Effector CD4-positive, alpha-beta T cell (primary cell): ENCODE measurements around the gene HOXB8.

Experiments used
- DNase-seq: peaks from one replicate; pipeline ENCODE4 v3.0.0-alpha.2; 2020

HOXB8 gene

DNA sequence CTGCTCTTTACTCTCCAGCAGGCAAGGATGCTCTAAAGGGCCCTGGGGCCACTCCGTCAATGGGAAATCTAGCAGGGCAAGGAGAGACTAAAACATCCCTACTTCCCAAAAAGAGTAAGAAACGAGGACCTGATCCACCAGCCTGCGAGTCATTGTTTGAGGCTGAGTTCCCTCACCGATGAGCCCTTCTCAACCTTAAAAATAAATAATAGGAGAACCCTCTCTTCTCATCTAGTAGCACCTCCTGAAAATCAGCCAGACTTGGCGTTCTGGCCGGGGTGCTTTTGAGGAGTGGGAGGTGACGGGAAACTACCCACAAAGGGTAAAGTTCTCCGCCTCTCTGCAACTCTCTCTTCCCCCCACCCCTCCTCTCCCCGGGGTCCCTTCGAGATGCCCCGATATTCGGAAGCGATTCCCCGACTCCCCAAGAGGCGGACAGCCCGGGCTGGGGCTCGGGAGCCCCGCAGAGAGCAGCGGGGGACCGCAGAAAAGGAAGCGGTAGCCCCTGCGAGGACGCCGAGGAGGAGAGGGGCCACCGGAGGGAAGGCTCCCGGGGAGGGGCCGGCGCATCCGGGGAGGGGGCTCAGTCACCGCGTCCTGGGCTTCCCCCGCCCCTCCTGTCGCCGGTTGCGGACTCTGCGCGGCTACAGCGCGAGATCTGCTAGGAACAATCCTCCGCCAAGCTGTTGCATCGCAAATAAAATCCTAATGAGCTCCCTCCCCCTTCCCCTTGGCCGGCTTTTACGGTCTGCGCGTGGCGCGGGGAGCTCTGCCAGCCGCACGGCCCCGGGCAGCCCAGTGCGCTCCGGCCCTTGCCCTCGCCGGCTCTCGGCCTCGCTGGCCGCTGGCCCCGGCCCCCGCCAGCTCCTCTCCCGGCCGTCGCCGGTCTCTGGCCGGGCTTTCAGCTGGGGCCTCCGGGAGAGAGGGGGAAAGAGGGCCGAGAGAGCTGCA, 9.7 kb upstream of the HOXB8 start:
- no peak for DNase-seq

DNA sequence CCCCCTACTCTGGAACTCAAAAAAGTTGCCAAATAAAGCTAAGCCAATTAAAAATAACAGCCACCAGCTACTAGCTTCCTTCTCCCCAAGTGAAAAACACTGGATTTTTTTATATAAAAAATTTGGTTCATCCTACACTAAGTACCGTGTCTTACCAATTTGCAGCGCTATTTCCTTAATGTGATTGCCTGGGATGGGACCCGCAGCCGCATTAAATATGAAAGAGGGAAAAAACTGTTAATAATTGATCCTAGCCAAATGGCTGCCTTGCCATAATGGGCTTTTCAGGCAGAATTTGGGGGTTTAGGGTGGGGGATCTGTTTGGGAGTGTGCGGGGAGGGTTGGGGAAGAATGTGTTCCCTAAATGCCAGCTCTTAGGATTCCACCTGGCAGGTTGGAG, 9.0 kb upstream of the HOXB8 start:
- no peak for DNase-seq

DNA sequence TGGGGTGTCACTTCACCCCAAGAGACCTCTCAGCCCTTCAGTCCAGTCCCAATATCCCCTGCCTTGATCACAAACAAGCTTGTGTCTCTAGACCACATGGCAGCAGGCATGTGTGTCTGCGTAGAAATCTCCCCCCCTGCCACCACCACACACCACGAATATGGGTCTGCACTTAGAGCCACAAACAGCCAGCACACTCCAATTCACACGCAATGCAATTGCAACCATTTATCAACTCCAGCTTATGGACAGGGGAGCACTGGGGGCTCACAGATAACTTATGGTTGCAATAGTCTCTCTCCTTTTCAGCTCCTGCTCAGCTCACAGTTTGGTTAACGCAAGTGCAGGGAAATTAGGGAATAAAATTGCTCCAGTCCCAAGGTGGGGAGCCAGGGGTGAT, 8.5 kb upstream of the HOXB8 start:
- no peak for DNase-seq

DNA sequence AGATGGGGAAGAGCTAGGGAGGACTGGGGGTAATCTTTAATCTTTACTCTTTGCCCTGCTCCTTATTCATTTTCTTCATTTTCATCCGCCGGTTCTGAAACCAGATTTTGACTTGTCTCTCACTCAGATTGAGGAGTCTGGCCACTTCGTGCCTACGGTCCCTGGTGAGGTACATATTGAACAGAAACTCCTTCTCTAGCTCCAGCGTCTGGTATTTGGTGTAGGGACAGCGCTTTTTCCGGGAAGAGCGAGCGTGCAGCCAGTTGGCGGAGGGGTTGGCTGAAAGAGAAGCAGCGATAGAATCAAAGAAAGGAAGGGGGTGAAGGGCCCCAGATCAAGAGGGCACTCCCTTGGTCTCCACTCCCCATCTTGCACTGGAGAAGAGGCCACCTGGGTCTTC, 7.8 kb upstream of the HOXB8 start:
- no peak for DNase-seq

DNA sequence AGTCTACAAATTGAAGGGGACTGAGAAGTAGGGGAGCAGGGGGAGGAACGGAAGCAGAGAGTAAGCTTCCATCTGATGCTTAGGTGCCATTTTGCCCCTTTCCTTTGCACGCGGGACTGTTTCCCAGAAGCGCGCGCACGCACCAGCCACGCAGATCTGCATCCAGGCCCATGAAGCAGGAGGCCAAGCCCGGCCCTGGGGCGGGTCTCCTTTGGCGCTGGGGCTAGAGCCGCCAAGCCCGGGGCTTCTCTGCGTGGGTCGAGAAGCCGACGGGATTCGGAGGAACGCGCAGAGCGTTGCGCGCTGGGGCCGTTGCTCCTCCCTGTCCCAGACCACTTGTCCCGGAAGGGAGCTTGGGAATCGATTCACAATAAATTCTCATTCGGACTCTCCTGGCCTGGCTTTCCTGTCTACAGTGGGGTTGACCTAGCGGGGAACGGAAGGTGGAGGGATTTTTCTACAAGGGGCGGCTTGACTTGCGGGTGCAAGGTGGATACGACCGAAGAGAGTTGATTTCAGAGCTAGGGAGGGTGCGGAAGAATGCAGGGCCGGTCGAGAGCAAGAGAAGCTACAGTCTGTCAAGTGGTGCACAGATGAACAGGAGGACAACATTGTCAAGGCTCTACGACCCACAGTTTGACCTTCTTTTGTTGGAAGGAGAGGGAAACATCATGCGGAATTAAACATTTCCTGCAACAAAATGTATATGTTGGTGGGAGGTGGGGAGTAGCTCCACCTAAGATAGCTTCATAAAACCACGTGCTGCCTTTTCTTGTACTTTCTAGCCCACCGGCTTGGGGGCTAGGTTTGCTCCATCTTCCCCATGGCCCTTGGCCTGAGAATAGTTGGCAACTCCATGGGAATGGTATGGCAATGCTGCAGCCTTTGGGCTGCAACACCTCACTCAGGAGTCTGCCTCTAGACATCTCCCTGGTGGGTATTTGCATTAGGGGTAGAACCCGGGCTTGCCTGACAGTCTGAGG, 6.6 kb upstream of the HOXB8 start:
- DNase-seq = no peak

DNA sequence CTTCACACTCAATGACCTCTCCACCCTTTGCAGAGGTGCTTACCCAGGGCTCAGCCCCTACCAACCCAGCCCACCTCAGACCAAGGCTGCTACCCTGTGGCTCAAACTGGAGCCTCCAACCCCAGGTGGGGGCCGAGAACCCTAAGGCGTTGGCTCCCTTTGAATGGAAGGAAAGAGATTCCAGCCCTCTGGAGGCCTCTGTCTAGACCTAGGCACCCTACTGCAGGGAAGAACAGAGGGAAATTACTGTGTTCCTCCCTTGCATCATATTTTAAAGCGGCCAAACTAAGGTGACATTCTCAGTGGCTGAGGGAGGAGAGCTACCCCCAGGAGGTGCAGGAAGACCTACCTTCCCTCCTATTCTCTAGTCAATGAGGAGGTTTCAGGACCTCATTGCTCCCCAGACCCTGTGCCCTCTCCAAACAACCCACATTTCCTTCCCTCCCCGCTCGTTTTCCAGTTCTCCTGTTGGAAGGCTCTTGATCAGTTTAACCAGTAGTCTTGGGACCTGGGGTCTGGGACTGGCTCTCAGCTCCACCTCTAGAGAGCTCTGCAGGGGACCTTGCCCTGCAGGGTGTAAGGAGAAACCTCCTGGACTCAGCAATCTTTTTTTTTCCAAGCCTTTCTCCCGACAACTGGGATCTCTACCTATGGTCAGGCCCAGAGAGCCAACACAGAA, 5.5 kb upstream of the HOXB8 start:
- DNase-seq = no peak

DNA sequence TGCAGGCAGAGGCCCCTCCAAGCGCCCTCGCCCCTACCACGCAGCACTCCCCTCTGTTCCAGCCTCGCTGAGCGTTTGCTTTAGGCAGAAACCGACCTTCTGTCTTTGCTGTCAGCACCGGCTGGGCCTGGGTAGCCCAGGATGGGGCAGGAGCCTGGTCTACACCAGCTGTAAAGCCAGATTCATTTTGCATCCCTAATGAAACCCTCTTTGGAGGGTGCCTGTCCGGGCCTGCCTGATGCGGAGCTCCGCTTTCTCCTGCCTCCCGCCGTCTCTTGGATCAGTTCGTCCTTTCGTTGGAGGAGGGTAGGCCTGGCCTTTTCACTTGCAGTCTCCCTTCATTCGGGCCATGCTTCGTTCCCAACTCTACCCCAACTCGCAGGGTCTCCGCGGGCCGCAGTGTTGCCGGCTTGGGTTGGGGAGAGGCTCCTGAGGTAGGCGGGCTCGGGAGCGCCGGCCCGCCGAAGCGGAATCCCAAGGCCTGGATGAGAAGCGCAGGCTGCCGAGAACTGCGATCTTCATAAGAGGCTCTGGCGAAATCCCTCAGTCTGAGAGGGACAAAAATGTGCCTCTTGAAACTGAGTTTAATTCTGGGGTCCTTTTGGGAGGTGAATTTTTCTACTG, 4.8 kb upstream of the HOXB8 start:
- no peak for DNase-seq

DNA sequence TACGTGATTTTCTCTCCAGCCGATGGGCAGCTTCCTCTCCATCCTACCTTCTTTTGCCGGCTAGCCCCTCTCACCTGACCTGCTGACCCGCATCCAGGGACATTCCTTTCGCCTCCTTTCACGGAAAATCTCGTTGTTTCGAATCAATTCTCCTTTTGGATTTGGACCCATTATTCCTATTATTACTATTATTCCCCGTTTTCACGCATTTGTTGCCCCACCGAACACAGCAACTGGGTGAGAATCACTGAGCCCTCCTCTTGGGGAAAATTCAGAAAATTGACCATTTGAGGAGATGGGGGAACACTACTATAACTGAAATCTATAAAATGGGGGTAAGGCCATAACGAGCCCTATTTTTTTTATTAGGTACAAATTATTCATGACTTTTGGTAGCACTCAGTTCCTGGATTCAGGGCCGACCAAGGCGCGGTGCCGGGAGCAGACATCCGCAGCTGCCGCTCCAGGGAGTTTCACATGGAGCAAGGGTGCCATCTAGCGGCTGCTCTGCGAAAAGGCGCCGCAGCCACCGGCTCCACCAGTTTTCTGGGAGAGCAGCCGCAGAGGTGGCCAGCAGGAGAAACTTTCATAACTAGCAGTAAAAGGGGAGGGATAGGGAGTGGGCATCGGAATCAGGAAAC, 3.3 kb upstream of the HOXB8 start:
- DNase-seq = peak; percentile 80

DNA sequence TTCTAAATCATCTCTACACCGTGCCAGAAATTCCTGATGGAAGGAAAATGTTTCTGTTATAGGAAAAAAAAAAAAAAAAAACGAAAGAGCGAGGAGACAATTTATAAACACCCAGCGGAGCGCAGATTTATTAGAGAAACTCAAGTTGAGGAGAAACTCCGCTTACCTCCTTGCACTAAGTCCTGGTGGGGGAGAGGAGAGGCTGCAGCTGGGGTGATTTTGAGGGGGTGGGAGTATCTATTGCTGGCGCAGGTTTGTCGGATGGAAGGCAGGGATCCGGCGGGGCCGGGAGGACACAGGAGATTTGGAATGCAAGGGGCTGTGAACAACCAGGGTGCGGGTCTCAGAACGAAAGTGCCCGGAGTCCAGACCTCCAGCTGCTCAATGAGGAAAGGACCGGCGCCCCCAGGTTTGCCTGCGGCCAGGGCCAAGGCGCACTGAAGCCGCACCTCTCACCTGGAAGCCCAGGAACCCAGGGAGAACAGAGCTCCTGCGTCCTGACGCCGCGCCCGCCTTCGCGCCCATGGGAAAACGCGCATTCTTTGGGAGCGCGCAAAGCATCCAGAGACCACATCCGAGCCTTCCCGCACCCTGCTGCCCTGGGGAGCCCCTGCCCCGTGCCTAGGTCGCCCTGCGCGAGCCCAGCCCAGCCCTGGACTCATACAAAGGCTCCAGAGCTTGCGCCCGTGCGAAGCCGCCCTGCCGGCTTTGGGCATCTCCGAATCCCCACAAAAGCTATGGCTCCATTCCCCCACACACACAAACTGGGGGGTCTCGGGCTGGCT, 2.6 kb upstream of the HOXB8 start:
- DNase-seq = no peak

DNA sequence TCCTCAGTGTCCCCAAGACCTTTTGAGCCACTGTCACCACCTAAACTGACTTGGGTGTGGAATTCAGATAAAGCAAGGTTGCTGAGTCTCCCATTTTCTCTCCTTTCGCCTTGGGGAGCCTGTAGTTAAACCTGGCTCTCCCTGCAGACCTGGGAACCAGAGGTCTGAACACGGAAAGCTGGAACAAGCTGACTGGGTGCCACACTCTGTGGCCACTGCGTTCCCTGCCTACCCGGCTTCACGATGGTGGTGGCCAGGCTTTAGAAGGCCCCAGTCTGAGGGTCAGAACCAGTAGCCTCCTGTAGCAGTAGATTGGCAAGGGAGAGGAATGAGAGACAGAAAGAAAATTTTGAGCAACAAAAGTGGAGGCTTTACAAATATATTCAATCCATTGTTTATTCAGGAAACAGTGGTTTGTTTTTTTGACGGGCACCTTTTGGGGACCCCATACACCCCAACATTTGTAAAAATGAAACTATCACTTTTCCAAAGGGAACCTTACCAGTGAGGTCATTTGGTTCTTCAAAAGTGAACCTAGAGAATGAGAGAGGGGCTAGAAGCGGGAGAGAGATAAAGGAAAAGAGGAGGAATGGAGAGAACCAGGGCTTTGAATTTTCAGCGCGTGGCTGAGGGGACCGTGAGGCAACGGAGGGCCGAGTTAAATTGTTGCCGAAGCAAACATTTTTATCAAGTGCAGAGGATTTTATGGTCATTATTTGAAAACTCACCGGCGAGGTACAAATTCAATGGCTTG, 1.8 kb upstream of the HOXB8 start:
- no peak for DNase-seq

DNA sequence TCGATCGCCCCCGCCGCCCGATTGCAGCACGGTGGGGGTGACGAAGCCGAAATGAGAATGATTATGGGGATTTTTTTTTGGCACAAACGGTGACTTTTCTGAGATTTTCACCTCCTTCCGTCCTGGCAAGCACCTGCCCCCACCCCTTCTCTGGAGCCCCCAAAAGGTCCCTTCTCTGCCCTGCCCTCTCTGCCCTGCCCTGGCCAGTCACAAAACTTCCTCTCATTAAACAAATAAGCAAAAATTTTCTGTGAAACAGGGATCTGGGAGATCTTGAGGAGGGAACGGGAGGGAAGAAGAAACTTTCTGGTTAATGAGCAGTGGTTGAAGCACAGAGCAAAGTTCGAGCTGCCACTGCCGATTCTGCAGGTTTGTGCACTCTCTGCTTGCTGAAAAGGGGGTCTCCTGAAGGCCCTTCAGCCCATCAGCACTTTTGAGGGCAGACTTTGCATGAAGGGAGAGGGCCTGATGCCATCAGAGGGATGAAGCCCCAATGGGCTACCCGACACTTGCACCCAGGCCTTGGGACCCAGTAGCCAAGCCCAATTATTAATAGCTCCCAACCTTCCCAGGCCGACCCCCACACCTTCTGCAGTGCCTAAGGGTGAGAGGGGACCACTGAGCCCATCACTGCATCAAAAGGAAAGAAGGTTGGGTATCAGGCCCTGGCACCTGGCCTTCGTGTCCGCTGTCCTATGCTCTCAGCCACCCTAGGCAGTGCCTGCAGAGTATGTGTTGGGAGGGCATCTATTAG, 1.0 kb upstream of the HOXB8 start:
- DNase-seq = no peak

DNA sequence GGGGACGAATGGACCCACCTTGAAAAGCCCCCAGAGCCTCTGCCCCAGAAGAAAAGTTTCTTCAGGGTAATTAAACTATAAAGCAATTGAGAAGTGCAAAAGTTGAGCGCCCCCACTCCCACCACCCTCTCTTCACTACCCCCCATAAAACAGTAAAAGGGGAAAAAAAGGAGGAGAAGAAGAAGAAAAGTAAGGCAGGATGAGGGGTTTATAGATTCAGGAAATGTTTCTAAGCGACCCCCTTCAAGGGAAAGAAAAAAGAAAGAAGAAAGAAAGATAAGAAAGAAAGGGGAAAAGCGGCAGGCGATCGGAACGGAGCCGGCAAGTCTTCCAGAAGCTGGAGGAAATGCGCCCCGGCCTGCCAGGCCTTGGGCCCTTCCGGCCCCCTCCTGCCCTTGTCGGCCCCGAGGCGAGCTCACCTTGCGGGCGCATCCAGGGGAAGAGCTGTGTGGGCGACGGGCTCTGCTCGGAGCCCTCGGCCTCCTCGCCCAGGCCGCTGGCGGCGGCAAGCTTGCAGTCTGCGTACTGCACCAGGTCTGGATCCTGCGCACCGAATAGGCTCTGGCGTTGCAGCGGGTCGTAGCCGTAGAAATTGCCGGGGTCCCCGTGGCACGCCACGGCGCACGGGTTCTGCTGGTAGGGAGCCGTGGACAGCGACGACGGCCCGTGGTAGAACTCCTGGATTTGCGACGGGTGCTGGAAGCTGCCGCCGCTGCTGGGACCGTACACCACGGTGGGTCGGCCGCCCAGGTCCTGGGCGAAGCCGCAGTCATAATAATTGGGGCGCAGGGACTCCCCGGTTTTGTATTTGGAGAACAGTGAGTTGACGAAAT, 1.0 kb downstream of the HOXB8 start:
- DNase-seq = no peak

DNA sequence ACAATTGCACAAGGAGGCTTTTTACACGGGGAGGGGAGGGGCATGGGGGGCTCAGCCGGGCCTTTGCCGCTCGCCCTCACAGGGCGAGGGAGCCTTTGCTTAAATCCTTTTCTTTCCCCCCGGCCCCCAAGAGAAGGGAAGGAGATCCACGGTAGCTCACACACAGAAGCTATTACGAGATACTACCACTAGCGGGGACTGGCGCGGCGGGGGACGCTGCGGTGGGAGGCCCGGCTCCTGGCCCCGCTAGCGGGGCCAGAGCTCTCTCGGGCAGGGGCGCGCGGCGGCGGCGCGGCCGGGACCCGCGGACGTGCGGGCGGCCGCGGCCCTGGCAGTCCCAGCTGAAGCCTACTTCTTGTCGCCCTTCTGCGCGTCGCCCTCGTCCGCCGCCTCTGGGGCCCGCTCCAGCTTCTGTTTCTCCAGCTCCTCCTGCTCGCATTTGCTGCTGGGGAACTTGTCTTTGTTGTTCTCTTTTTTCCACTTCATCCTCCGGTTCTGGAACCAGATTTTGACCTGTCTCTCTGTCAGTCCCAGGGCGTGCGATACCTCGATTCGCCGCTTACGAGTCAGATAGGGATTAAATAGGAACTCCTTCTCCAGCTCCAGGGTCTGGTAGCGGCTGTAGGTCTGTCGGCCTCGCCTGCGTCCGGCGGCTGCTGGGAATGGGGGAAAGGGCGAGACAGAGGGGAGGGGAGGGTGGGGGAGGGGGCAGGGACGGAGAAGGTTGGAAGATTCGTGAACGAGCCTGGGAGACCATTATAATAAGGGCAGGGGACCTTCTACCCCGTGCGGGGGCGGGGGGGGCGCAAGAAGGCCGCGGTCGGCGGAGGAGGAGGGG, 2.0 kb downstream of the HOXB8 start:
- DNase-seq = peak; percentile 47

DNA sequence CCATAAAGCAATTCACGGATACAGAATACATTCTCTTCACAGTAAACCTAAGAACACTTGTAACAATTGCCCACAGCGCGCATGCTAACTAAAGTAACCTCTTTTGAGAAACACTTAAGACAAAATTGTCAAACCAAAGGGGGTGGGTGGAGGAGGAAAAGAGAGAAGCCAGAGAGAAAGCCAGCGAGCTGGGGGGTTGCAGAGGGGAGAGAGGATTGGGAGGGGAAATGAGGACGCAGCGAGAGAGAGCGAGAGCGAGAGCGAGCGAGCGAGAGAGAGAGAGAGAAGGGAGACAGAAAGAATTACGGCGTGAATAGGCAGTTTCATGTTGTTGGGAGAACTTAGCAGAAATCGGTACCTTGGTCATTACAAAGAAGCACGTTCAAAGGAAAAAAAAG, 2.6 kb downstream of the HOXB8 start:
- DNase-seq = no peak

DNA sequence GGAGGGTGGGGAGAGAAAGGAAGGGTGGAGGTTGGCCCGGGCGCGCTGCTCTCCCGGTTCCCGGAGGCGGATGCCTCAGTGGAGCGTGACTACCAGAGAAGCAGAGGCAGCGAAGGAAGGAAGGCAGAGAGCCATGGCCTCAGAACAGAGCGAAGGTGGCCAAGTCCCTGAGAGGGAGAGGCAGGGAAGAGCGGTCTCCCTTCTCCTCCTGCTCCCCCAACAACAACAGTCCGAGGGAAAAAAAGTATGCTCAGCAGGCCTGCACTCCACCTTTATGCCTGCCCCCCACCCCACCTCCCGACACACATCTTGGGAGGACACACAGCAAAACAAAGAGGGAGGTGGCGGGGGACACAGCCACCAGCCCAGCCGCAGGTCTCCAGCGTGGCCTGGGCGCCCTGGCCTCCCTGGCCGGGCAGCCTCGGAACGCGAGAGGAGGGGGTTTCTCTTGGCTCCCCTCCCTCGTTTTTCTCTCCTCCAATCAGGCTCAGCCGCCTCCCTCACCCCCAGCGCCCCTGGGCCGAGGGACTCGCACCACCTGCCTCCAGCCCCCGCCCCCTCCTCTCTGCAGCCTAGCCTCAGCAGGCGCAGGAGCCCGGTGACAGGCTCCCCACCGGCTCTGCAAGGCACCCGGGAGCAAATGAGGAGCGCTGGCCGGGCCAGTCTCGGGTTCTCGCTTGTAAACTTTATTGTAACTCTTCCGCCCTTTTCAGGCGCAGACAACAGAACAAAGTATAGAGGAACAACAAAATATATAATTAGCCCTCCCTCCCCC, 3.2 kb downstream of the HOXB8 start:
- DNase-seq = no peak

DNA sequence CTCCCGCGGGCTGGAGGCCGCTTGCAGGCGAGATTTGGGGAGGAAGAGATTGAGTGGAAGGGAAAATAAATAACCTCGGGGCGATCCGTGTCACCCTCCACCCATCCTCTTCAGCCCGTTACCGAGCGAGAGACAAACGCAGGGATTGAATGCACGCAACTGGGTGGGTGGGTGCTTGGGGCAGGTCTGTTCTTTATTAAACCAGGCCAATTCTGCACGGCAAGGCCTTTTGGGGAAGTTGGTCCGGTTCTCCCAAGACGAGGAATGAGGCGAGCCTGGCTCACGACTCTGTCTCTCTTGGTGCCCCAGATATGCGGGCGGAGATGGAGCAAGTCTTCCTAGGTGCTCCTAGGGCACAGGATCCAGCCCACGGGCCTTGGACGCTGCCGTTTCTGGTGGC, 3.9 kb downstream of the HOXB8 start:
- DNase-seq = no peak
